GM12872 (cell line): ENCODE results near the gene ASF1B.

Experiments
- TF ChIP-seq, protein P1 (sequence below): IDR thresholded peaks from 3 replicates; pipeline ENCODE4 v1.5.1; 2011; ENCODE audit warnings: low read depth, mild to moderate bottlenecking, low read length, moderate library complexity; ENCODE audit not compliant: insufficient read depth

ASF1B gene

DNA sequence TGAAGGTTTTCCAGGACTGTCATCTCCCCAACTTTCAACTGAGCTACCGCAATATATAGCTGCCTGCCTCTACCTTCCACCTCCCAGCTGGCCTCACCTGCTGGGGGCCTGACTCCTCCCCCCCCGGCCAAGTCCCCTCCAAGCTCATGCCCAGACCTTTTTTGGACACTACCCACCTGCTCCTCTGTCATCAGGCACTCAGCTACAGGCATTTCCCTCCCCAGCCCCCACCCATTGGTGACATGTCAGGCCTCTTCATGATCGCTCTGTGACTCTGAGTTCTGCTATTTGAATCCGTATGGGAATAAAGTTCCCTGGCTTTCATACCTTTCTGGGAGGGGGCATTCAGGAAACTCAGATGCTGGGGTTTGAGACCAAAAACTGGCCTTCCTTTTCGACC is 20.6 kb downstream of the ASF1B start:
- TF ChIP-seq, protein P1, sequence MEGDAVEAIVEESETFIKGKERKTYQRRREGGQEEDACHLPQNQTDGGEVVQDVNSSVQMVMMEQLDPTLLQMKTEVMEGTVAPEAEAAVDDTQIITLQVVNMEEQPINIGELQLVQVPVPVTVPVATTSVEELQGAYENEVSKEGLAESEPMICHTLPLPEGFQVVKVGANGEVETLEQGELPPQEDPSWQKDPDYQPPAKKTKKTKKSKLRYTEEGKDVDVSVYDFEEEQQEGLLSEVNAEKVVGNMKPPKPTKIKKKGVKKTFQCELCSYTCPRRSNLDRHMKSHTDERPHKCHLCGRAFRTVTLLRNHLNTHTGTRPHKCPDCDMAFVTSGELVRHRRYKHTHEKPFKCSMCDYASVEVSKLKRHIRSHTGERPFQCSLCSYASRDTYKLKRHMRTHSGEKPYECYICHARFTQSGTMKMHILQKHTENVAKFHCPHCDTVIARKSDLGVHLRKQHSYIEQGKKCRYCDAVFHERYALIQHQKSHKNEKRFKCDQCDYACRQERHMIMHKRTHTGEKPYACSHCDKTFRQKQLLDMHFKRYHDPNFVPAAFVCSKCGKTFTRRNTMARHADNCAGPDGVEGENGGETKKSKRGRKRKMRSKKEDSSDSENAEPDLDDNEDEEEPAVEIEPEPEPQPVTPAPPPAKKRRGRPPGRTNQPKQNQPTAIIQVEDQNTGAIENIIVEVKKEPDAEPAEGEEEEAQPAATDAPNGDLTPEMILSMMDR, result no peak

DNA sequence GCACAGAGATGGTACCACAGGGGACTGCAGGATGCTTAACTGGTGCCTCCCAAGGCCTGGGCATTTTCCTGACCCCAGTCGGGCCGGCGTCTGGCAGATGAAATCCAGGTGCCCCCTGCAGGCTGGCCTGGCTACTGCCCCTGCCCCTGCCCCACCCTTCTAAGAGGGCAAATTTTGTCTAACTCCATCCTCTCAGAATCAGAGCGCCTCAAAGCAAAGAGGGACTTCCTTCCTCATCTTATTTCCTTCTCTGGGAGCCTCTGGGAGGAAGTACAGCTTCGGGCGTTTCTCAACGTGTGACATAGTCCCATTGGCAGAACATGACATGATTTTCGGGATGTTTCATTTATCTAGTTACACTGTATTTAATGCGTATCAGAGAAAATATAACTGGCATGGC is 21.5 kb downstream of the ASF1B start:
- TF ChIP-seq, protein P1, result peak; percentile 68

DNA sequence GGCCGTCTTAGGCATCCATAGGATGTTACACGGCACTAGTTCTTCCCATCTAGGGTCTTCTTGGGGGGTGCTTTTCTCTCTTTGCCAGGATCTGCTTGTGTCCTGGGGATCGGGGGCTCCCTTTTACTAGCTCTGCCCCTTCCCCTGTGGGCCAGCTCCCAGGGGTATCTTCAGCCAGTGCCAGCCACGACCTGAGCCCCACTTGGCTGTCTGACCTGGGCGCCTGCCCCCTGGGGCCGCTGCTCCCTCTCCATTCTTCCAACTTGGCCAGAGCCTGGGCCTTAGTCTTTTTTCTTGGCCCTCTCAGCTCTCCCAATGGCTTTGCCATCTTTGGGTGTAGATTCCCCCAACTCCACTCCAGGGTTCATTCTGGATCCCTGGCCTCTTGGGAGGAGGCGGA is 21.9 kb downstream of the ASF1B start:
- TF ChIP-seq, protein P1, result no peak

DNA sequence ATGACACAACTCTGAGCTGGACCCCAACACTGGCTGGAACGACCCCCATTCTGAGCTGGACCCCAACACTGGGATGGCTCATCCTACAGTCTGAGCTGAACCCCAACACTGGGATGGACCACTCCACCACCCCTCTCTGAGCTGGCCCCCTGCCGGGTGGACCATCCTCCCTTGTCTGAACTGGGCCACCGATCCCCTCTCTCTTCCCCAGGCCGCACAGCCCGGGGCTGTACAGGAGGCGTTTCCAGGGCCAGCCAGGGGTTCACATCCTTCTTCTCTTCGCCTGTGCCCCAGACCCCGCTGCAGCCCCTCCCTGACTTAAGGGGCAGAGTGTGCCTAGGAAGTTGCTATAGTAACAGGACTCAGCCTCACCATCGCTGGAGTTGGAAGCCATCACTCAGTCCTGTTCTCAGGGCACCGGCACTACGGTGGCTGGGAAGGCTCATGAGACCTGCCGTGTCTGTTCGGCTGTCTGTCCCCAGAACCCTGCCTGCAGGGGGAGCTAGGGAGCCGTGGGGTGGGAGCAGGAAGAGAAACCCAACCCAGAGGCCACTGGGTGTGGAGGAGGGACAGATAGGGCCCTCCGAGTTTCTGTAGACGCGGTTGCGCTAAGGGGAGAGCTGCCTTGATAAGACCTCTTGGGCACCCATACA is 22.5 kb downstream of the ASF1B start:
- TF ChIP-seq, protein P1, result peak; percentile 52

DNA sequence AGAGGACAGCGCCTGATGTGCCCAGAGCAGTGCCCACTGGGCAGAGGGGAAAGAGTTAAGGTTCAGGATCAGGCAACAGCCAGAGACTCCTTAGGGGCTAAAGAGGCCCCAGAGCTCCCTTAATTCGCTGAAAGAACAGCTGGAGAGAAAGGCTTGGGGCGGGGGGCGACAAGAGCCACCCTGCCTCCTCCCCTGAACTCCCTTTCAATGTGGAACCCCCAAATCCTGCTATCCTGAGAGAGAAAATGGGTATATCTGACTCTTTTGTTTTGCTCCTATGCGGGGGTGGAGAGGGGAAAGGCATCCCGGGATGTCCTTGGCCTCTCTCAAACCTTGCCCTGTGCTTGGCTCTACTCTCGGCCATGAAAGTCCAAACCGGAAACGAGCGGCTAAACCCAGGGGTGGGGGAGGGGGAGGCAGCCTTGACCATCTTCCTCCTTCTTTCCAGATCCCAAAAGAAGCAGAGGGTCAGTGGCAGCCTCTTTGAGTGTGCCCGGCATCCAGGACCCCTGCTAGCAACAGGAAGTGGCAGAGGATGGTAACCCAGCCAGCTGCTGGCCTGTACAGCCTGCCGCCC is 23.5 kb downstream of the ASF1B start:
- TF ChIP-seq, protein P1, result no peak

DNA sequence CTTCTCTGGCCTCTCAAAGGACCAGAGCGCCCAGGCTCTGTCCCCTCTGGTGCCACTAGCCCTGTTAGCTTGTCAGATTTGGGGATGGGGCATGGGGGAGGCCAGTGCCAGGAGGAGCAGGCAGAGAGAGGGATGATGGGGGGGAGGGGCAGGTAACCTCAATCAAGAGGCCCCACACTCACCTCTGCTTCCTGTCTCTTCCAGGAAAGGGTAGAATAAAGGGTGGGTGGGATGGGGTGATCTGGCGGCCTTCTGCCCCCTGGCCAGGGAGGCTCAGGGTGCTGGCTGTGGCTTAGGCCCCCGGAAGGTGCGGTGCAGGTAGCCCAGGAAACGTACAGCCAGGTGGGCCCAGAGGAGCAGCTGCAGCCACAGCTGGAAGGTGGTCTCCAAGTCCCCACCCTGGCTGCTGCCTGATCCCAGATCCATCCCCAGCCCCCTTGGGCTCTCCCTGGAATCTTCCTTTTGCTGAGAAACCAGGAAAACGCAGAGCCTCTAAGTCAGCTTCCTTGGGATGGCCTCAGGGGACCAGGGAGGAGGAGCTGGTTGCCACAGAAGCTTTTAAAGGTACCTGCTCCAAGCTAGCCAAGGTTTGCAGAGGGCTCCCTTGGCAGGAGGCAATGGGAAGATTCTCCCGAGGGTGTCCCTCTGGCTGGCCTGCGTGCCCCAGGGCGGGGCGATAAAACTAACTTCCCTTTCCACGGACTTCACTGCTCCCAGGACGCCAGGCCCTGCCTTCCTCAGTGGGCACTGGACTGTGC is 24.2 kb downstream of the ASF1B start:
- TF ChIP-seq, protein P1, result no peak

DNA sequence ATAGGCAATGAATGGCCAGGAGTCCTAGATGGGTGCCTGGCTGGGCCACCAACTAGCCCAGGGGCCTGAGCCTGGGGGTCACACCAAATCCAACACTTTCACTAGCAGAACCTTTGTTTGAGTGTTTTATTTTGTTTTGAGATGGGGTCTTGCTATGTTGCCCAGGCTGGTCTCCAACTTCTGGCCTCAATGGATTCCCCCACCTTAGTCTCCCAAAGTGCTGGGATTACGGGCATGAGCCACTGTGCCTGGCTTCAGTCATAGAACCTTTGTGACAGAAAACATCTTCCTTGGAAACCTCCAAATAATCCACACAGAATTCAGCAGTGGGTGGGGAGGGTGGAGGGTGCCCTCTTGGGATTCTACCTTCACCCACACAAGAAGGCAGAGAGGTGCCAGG is 24.9 kb downstream of the ASF1B start:
- TF ChIP-seq, protein P1, result no peak
